Hippocampal formation (tissue), 2 donors: ENCODE measurements around the gene PARD3B.

Experiments
- DNase-seq, 2 donors: peaks; one replicate each; lab custom pipeline; 2025; lab: John Stamatoyannopoulos, UW

PARD3B gene

DNA sequence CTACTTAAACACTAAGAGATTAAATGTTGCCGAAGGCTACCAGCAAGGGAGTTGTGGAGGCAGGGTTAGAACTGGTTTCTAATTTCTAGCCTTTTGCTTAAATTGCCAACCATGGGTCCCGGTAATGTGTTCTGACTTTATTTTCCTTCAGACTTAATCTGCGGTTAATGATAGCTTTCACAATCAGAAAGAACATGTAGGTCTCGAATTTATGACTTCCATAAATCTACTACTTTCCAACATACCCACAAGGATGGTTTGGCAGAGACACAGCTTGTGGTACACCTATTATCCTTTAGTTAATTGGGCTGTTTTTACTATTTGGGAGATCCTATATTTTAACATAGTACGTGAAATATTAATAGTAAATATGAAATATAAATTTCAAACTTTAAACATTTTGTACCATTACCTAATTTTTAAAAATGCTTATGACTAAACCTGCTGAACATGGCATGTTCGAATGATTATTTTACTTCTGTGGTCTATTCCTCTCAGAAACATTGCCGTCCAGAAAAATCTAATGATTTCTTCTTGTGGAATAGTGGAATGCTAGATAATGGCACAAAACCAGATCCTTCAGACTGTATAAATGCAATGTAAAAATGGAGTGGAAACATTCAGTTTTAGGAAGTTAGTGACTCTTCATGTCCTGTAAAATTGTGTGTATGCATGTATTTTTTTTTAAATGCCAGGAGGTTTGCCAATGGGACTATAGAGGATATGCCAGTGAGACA, 41.3 kb downstream of the PARD3B start:
- DNase-seq, result no peak

DNA sequence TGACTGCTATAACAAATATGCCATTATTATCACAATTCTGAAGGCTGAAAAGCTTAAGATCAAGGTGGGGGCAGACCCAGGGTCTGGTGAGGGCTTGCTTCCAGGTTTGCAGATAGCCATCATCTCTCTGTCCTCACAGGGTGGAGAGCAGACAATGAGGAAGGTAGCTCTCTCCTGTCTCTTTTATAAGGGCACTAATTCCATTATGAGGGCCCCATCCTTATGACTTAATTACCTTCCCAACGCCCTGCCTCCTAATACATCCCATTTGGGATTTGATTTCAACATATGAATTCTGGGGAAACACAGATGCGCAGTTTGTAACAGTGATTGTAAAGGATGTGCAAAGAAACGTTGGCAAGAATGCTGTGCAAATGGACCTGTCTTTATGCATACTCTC, 44.8 kb downstream of the PARD3B start:
- no peak for DNase-seq

DNA sequence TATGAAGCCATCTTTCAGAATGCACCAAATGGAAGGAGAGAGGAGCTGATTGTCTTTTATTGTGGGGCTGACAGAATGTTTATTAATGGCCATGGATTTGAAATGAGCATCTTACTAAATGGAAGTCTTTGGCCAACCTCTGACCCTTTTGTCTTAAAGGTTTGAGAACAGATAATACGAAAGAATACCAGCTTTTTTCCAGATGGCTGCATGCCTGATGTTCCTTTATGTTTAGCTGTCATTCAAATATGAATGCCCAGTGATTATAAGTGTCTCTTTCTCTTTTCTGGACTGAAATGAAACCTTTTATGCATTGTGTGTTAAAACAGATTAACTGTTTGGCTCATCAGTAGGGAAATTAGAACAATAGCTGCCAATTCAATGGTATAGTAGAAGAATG, 46.0 kb downstream of the PARD3B start:
- no peak for DNase-seq

DNA sequence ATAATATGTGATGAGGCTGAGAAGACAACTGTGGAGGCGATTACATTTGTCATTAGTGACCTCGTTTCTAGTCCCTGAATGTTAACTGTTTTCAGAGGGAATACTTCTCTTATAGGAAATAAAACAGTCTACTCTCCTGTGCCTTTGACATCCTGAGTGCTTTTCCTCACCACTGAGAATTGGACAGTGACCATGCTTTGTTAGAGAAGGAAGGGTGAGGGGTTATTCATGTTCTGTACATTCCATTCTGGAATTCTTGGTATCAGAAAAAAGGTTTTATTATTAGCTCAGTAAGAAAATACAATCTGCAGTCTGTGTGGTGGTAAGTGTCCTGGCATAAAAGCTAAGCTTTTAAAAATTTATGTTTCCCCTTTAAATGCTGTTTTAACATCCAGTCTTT, 58.8 kb downstream of the PARD3B start:
- no peak for DNase-seq

DNA sequence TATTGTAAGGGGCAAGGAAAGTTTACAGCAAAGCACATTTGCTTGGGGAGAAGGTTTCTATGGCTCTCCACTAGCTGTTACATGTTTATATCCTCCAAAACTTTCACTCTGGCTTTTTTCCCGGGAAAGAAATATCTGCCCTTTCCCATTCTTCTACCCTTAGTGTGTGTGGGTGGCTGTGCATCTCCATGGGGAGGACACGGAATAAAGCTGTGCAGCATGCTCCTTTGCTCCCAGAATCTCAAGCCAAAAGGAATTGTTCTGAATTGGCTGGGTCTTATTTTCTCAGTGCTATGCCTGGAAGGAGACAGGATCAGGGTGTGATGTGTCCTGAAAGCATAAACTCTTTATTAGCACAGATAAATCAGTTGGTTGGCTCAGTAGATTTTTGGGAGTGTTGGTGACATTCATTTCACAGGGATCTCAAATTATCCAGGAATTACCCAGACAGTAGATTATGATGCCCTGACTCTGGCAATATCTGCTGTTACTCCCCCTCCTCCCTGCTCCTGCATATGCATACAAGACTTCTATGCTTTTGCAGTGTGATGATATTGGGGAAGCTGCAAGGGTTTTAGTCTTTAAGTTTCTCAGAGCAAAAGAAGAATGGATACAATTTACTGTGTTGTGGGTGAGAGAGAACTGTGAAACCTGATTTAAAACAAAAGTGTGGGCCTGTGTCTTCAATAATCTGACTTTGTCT, 63.1 kb downstream of the PARD3B start:
- DNase-seq, result peak; percentile 2 to 40

DNA sequence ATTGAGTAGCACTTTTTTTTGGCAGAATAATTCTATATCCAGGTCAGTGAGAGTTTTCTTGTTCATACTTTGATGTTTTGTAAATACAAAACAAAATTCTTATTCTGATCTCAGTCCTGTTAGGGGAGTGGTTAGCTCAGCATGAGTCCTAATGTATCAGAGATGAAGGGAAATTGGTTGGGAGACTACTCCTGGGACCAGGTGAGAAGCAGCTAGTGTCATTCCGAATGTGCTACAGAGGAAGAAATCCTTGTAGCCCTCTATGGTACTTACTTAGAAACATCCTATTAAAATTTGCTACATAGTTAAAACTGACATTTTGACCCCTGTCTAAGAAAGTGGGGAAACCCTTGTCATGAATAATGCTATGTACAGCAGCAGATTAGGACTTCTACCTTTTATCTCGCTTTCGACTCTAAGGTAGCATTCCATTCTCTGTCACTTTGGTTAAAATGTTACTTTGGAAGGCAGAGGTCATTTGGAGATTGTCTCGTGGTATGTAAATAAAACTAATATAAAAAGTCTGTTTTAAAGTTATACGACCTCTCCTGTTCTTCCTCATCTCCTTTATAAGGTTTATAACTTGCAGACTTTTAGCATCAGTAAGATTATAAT, 65.8 kb downstream of the PARD3B start:
- no peak for DNase-seq

DNA sequence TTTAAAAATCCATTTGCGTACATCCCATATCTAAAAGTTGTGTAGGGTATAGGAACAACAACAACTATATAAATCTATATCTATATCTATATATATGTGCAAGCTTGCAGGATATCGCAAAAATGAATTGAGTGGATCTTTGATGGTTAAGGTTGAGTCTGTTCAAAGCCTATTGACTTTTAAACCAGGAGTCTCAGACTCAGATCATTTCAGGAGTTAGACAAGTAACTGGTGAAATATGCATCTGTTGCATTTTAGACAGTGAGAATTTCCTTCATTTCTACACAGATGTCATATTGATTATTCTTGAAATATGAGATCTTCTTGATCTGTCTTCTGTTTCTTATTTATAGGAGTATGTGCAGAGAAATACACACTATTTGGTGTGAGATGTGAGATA, 66.5 kb downstream of the PARD3B start:
- no peak for DNase-seq

DNA sequence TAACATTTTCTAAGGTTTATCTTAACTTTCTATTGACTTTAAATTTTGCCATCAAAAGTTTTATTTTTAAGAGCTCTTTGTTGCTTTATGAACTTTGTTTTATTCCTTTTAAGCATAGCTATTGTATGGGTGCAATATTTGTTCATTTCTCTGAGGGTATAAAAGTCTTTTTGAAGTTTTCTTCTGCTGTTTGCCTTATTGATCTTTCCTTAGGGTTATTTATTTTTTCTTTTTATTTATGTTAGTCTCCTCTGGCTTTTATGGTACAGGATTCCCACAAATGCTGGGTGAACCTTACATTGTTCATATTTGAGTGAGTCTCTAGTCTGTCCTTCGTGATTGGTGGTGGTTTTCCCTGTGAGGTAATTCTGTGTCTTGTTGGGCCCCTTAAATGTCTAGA, 68.4 kb downstream of the PARD3B start:
- DNase-seq, result no peak

DNA sequence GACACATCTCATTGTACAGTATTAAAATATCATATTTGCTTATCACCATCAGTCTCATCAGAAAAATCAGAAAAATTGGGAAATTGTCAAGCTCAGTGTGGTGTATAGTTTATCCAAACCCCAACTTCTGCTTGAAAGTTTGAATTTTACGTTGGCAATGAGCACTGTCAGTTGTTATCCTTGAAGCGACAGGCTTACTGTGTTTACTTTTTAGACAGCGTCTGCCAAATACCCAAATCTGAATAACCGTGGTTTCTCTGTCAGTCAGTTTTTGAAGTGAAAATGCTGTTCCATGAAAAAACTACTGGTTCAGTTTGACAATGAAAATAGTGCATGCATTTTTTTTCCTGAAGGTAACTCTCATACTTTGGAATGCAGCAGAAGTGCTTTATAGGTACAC, 70.2 kb downstream of the PARD3B start:
- DNase-seq, result no peak

DNA sequence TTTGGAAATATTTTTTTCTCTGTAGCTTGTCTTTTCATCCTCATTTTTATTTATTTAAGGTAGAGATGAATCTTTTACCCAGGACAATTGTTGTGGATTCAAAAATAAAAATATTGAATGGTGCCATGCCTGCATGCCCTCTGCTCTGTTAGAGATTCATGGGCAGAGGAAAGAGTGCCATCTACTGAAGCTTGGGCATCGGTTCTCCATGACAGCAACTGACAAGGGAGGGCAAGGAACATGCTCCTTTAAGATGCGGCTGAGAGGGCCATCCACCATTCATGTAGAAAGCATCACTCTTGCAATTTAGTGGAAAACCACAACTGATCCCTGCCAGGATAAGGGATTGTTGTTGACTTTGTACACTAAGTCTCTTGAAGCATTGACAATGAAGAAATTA, 79.9 kb downstream of the PARD3B start:
- DNase-seq, result peak; percentile 20 to 67

DNA sequence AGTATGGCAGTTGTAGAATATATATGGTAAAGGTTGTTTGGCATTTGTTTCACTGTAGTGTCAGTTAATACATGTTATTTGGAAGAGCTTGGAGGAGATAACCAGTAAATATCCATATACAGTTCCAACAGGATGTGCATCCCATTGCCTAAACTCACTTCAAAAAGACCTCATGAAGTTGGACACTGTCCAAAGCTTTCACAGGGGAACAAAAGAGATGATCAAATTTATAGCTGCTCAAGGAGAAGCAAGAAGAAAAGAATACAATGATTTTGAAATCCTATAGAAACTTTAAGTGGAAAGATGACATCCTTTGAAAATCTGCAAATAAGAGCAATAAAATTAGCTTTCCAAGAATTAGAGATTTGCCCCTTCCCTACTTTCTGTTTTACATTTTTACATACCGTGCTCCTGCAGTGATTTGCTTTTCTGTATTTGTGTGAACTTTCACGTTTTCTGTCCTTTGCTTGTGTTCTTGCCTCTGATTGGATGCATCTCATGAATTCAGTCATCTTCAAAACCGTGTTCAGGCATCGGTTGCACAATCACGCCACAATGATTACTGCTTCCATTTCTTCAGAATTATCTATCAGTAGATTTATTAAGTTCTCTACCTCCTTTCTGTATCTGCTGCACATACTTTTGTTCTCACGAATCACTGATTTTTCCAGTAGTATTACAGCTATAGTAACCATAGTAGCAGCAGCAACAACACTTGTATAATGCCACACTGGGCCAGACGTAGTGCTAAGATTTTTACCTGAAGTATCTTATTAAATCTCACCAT, 83.8 kb downstream of the PARD3B start:
- DNase-seq, result no peak

DNA sequence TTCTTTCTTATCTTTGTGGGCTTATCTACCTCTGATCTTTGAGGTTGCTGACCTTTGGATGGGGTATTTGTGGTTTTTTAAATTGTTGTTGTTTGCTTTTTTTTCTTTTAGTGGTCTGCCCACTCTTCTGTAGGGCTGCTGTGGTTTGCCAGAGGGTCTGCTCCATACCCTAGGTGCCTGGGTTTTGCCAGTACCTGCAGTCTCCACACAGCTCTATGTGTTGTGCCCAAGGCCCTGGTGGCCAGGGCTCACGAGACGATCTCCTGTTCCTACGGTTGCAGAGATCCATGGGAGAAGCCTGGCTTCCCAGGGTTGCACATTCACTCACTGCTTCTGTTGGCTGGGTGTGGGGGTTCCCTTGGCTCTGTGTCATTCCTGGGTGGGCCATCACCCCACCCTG, 87.1 kb downstream of the PARD3B start:
- no peak for DNase-seq

DNA sequence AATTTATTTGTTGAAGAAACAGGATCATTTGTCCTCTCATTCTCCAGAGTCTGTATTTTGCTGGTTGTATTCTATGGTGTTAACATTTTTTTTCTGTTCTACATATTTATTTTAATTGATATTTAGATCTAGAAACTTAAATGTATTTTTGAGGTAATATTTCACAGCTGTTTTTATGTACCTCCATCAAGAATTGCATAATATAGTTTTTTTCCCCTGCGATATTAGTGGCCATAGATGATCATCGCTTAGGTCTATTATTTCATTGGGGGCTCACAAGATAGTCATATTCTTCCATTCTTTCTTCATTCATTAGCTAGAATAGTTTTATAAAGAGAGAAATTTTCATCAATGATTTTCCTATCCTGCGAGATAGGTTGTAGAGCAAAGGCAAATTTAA, 89.3 kb downstream of the PARD3B start:
- no peak for DNase-seq

DNA sequence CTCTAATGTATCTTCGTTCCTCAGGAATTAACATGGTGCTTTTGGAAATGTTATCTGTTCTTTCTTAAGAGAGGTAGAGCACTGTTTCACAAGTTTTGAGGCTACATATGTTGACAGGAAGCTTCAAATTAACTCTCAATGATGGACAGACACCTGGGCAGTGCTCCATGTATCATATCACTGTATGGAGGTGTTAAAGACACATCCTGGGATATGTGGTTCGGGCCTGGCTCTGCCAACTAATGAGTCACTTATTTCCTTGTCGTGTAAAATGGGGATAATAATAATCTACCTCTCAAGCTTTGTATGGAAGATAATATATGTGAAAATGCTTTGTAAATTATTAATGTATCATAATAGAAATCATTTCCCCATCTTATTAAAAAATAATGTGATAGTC, 90.2 kb downstream of the PARD3B start:
- no peak for DNase-seq

DNA sequence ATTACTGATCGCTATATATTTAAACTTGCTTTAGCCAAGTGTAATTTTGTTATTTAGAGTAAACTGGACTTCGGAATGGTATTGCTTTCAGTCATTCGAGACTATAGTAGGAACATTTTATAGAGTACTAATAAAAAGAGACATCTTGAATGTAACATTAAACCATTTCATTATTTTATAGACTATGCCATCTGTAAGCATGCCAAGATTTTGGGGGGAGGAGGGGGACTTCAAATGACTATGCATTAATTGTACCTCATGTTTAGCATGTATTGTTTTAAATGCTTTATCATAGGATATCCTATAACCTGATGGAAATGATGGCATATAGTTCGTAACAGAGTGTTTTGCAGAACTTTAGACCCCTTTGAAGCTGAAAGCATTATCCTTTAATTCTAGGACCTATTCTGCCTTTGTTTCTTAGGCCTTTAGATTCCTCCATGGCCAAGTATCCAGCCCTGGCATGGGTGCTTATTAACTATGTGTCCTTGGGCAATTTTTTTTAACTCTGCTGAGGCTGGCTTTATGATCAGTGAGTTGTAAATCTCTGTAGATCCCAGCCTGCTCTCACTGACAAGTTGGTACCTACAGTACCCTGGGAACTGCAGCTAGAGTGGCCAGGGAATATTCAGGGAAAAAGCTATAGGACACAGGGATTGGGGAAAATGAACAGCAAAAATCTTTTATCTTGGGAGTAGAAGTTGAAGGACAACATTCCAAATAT, 93.4 kb downstream of the PARD3B start:
- DNase-seq, result no peak

DNA sequence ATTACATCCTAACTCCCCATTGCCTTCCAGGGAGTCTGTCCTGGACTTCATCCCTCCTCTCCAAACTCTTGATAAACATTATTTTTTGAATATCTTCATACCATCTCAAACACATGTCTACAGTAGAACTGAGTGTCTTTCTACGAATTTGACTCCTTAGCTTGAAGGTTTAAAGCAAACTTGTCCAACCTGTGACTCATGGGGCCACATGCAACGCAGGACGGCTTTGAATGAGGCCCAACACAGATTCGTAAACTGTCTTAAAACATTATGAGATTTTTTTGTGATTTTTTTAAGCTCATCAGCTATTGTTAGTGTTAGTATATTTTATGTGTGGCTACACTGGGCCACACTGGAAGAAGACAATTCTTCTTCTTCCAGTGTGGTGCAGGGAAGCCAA, 98.1 kb downstream of the PARD3B start:
- DNase-seq, result no peak

DNA sequence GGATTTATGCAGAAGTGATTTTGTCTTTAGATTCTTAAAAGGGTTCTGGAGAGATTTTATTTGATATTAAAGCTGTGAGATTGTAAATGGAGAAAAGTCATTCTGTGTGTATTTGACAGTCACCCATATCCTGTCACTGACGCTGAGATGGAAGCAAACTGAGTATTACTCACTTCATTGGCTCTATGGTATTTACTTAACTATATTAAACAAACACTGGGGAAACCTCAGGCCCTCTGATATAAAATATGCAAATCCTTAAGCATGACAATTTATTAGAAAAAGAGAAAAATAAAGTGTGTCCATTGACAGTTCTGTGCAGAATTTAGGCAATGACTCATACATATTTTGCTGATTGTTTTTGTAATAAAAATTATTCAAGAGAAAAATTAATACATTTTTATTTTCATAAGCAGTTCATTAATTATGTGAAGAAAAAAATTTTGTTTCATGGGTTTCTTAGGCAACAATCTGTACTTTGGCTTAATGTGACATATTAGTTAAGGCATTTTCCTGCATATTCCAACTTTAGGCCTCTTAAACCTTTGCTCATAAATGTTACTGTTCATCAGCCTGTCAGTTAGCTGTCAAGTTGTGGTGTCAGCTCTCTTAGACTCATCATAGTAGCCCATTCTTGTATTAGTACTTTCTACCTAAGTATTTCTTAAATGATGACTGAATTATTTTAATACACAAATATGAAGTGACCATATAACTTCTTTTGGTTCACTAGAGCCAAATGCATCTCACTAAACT, 99.9 kb downstream of the PARD3B start:
- no peak for DNase-seq

DNA sequence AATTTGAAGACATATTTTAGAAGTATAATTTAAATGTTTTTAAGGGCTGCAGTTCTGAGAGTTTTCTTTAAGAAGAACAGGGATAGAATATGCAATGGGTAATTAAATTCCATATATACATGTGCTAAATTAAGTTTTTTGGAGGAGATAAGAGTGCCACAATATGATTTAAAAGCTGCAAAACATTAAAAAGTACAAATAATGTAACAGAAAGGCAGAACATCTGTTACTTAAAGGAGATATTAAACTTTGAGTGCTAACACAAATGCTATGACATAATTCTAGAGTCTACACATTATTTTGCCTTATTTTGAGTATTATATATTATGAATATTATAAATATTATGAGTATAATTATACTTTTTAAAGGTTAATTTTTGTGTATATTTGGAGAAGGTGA, 102.4 kb downstream of the PARD3B start:
- no peak for DNase-seq

DNA sequence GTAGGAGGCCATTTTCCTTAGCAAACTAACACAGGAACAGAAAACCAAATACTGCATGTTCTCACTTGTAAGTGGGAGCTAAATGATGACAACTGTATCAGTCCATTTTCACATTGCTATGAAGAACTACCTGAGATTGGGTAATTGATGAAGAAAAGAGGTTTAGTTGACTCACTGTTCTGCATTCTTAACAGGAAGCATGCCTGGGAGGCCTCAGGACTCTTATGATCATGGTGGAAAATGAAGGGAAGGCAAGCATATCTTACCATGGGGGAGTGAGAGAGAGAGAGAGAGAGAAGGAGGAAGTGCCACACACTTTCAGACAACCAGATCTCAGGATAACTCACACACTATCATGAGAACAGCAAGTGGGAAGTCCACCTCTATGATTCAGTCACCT, 105.3 kb downstream of the PARD3B start:
- no peak for DNase-seq

DNA sequence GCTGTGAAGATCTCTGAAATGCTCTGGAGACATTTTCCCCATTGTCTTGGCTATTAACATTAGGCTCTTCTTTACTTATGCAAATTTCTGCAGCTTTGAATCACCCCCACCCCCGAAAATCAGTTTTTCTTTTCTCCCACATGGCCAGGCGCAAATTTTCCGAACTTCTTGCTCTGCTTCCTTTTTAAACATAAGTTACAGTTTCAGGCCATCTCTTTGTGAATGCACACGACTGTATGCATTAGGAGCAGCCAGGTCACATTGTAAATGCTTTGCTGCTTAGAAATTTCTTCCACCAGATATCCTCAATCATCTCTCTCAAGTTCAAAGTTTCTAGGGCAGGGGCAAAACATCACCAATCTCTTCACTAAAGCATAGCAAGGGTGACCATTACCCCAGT, 106.8 kb downstream of the PARD3B start:
- no peak for DNase-seq

DNA sequence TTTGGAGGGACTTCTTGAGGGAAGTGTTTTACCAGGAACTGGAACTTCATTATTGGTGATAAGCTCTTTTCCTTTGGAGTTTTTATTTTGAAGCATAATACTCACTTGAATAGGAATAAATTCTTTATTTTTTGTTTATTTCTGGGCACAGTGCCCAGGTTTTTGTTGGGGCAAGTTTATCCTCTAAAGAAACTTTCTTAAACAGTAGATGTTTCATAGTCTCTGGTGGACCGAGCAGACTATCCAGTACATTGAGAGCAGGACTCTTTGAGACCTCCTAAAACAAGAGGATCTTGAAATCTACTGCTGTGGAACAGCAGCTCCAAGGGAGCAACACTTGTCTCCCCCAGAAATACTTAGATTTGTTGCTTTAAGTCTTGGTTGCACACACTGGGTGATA, 109.4 kb downstream of the PARD3B start:
- no peak for DNase-seq
